ENCODE data around the gene CASP9.

- TF ChIP-seq CTCF (IDR thresholded peaks at IDR 0.05; ENCODE audit: insufficient read depth, low read depth, low read length) (no peak), EZH2 (IDR thresholded peaks at IDR 0.05; ENCODE audit: insufficient read depth, low read length) (no peak)
Measured at GRCh38 chr1:15506831-15507230, 17.2 kb downstream of the CASP9 start.
